ENCODE measurements around the gene BRWD1.

The BRWD1 gene

DNA sequence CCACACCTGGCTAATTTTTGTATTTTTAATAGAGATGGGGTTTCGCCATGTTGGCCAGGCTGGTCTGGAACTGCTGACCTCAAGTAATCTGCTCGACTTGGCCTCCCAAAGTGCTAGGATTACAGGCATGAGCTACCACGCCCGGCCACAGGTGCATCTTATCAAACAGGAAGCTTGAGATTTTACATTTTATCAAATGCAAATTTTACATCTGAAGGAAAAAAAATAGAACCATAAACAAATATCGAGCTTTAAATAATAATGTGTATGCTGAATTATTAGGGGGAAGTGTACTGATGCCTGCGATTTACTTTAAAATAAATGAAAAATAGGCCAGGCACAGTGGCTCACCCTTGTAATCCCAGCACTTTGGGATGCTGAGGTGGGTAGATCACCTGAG lies 16.6 kb upstream of the BRWD1 start:
- no peak overlapping the region for H3K4me3 ChIP-seq (ENCODE audit: low read depth in 1 of 2, low read length in 2 of 2)
- H3K27me3 ChIP-seq (ENCODE audit: insufficient read depth, low read length, poor library complexity), result no peaks in the 10 kb centered on the region
- H2AFZ ChIP-seq (ENCODE audit: low read depth, low read length), result no peak overlapping the region
- H3K9ac ChIP-seq (ENCODE audit: low read depth, low read length), result no peak overlapping the region
- H4K20me1 ChIP-seq (ENCODE audit: insufficient read depth, low read length), result no peaks in the 10 kb centered on the region
- H3K27ac ChIP-seq (ENCODE audit: low read length), result no peak overlapping the region
- no peaks in the 10 kb centered on the region for H3K36me3 ChIP-seq (ENCODE audit: insufficient read depth, low read length)
- TF ChIP-seq, protein P1, sequence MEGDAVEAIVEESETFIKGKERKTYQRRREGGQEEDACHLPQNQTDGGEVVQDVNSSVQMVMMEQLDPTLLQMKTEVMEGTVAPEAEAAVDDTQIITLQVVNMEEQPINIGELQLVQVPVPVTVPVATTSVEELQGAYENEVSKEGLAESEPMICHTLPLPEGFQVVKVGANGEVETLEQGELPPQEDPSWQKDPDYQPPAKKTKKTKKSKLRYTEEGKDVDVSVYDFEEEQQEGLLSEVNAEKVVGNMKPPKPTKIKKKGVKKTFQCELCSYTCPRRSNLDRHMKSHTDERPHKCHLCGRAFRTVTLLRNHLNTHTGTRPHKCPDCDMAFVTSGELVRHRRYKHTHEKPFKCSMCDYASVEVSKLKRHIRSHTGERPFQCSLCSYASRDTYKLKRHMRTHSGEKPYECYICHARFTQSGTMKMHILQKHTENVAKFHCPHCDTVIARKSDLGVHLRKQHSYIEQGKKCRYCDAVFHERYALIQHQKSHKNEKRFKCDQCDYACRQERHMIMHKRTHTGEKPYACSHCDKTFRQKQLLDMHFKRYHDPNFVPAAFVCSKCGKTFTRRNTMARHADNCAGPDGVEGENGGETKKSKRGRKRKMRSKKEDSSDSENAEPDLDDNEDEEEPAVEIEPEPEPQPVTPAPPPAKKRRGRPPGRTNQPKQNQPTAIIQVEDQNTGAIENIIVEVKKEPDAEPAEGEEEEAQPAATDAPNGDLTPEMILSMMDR (IDR thresholded peaks at IDR 0.05; ENCODE audit: borderline replicate concordance, extremely low read depth, low read length, poor library complexity, severe bottlenecking), result no peak
- TF ChIP-seq EZH2 (IDR thresholded peaks at IDR 0.05; ENCODE audit: borderline replicate concordance, low read depth, low read length, severe bottlenecking), result no peak
- no peak overlapping the region for H3K4me2 ChIP-seq (ENCODE audit: insufficient read depth, low read length)
- H3K4me1 ChIP-seq (ENCODE audit: insufficient read depth, low read length), result no peaks in the 10 kb centered on the region
- no peak for ATAC-seq (ENCODE audit: insufficient read depth, low read depth)
- no peaks in the 10 kb centered on the region for H3K79me2 ChIP-seq (ENCODE audit: insufficient read depth, low read length)
- H3K9me3 ChIP-seq (ENCODE audit: insufficient read depth, low read length, severe bottlenecking), result no peaks in the 10 kb centered on the region
- no peak for DNase-seq

DNA sequence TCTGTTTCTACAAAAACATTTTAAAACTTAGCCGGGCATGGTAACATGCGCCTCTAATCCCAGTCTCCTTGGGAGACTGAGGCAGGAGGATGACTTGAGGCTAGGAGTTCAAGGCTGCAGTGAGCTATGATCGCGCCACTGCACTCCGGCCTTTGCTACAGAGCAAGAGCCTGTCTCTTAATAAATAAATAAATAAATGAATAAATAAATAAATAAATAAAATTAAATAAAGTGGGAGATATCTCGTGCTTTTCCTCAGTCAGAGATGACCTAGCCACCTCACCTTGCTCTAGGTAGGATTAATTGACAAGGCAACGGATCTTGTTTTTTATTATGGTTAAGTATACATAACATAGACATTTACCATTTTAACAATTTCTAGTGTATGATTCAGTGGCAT lies 14.3 kb upstream of the BRWD1 start:
- TF ChIP-seq, protein P1 (IDR thresholded peaks at IDR 0.05; ENCODE audit: borderline replicate concordance, extremely low read depth, low read length, poor library complexity, severe bottlenecking), result no peak
- TF ChIP-seq EZH2 (IDR thresholded peaks at IDR 0.05; ENCODE audit: borderline replicate concordance, low read depth, low read length, severe bottlenecking), result no peak
- no peak for ATAC-seq (ENCODE audit: insufficient read depth, low read depth)

GRCh38 chr21:39326607-39327307 lies 13.3 kb upstream of the BRWD1 start:
- no peak for ATAC-seq (ENCODE audit: insufficient read depth, low read depth)
- Histone ChIP-seq H3K4me2 (ENCODE audit: insufficient read depth, low read length) (no peak overlapping the region), H3K36me3 (ENCODE audit: insufficient read depth, low read length) (no peaks in the 10 kb centered on the region), H3K4me1 (ENCODE audit: insufficient read depth, low read length) (no peaks in the 10 kb centered on the region), H3K27me3 (ENCODE audit: insufficient read depth, low read length, poor library complexity) (no peaks in the 10 kb centered on the region), H3K9me3 (ENCODE audit: insufficient read depth, low read length, severe bottlenecking) (no peaks in the 10 kb centered on the region), H3K27ac (ENCODE audit: low read length) (no peak overlapping the region), H2AFZ (ENCODE audit: low read depth, low read length) (no peak overlapping the region), H3K4me3 (ENCODE audit: low read depth in 1 of 2, low read length in 2 of 2) (no peak overlapping the region), H3K9ac (ENCODE audit: low read depth, low read length) (no peak overlapping the region), H3K79me2 (ENCODE audit: insufficient read depth, low read length) (no peaks in the 10 kb centered on the region), H4K20me1 (ENCODE audit: insufficient read depth, low read length) (no peaks in the 10 kb centered on the region)
- no peak for TF ChIP-seq EZH2 (IDR thresholded peaks at IDR 0.05; ENCODE audit: borderline replicate concordance, low read depth, low read length, severe bottlenecking)
- TF ChIP-seq, protein P1 (IDR thresholded peaks at IDR 0.05; ENCODE audit: borderline replicate concordance, extremely low read depth, low read length, poor library complexity, severe bottlenecking), result no peak
- DNase-seq, result no peak

More for the DNA sequence above, 14.3 kb upstream of the BRWD1 start:
- Histone ChIP-seq H3K36me3 (ENCODE audit: insufficient read depth, low read length) (no peaks in the 10 kb centered on the region), H3K9ac (ENCODE audit: low read depth, low read length) (no peak overlapping the region), H3K4me3 (ENCODE audit: low read depth in 1 of 2, low read length in 2 of 2) (no peak overlapping the region), H4K20me1 (ENCODE audit: insufficient read depth, low read length) (no peaks in the 10 kb centered on the region), H3K4me2 (ENCODE audit: insufficient read depth, low read length) (no peak overlapping the region), H2AFZ (ENCODE audit: low read depth, low read length) (no peak overlapping the region), H3K9me3 (ENCODE audit: insufficient read depth, low read length, severe bottlenecking) (no peaks in the 10 kb centered on the region), H3K27me3 (ENCODE audit: insufficient read depth, low read length, poor library complexity) (no peaks in the 10 kb centered on the region), H3K27ac (ENCODE audit: low read length) (no peak overlapping the region), H3K4me1 (ENCODE audit: insufficient read depth, low read length) (no peaks in the 10 kb centered on the region), H3K79me2 (ENCODE audit: insufficient read depth, low read length) (no peaks in the 10 kb centered on the region)
- DNase-seq, result no peak
